ENCODE measurements around the gene CMIP.

GRCh38 chr16:81509404-81509803, 64.8 kb downstream of the CMIP start:
- TF ChIP-seq, protein P1, sequence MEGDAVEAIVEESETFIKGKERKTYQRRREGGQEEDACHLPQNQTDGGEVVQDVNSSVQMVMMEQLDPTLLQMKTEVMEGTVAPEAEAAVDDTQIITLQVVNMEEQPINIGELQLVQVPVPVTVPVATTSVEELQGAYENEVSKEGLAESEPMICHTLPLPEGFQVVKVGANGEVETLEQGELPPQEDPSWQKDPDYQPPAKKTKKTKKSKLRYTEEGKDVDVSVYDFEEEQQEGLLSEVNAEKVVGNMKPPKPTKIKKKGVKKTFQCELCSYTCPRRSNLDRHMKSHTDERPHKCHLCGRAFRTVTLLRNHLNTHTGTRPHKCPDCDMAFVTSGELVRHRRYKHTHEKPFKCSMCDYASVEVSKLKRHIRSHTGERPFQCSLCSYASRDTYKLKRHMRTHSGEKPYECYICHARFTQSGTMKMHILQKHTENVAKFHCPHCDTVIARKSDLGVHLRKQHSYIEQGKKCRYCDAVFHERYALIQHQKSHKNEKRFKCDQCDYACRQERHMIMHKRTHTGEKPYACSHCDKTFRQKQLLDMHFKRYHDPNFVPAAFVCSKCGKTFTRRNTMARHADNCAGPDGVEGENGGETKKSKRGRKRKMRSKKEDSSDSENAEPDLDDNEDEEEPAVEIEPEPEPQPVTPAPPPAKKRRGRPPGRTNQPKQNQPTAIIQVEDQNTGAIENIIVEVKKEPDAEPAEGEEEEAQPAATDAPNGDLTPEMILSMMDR (IDR thresholded peaks at IDR 0.05): no peak
- TF ChIP-seq EP300 (IDR thresholded peaks at IDR 0.05; ENCODE audit: low read depth) (no peak), POLR2A (IDR thresholded peaks at IDR 0.05) (no peak), POLR2AphosphoS5 (IDR thresholded peaks at IDR 0.05) (no peak)

All from transverse colon (tissue), 4 donors.